ENCODE results near the gene TAF13.
A peak's percentile ranks its signal among the peaks of the same experiment; 100 is the strongest.

Gene TAF13

DNA sequence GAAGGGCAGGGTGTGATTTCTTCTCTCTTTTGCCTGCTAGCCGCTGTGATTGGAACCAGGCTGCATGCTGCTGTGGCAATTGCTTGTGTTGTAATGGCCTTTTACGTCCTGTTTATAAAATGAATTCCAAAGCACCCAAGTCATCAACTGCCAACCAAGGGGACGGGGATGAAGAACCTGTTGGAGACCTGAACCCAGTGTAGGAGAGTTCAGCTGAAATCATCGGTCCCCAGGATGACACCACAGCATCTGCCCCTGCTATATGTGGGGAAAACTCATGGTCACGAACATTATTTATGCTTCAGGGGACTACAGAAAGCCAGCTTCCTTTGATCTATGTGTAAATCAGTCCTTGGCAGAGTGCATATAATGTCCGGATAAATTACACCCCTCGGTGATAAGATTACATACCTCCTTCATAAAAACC, 18.6 kb upstream of the TAF13 start:
- TF ChIP-seq, protein P1, sequence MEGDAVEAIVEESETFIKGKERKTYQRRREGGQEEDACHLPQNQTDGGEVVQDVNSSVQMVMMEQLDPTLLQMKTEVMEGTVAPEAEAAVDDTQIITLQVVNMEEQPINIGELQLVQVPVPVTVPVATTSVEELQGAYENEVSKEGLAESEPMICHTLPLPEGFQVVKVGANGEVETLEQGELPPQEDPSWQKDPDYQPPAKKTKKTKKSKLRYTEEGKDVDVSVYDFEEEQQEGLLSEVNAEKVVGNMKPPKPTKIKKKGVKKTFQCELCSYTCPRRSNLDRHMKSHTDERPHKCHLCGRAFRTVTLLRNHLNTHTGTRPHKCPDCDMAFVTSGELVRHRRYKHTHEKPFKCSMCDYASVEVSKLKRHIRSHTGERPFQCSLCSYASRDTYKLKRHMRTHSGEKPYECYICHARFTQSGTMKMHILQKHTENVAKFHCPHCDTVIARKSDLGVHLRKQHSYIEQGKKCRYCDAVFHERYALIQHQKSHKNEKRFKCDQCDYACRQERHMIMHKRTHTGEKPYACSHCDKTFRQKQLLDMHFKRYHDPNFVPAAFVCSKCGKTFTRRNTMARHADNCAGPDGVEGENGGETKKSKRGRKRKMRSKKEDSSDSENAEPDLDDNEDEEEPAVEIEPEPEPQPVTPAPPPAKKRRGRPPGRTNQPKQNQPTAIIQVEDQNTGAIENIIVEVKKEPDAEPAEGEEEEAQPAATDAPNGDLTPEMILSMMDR (IDR thresholded peaks at IDR 0.05): no peak
- no peak for DNase-seq (ENCODE audit: low spot score)
- no peak overlapping the region for H3K4me3 ChIP-seq
- H3K27ac ChIP-seq: no peak overlapping the region

DNA sequence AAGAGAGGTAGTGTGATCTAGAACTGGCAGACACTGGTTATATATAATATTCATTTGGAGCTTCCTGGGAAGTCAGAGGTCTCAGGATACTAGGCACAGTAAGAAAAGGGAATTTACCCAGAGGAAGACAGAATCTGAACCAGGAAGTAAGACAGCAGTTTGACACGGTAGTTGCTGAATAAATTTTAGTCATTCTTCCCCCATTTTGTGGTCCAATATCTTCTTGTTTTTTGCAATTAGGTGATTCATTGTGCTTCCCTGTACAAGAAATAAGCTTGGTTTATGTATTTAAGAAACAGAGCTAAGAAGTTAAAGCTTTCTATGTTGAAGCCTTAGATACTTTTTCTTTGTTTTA, 16.0 kb upstream of the TAF13 start:
- TF ChIP-seq, protein P1 (IDR thresholded peaks at IDR 0.05): no peak
- peak overlapping the region; percentile 94 to 98 for H3K27ac ChIP-seq
- no peak for DNase-seq (ENCODE audit: low spot score)
- H3K4me3 ChIP-seq: peak overlapping the region; percentile 95

DNA sequence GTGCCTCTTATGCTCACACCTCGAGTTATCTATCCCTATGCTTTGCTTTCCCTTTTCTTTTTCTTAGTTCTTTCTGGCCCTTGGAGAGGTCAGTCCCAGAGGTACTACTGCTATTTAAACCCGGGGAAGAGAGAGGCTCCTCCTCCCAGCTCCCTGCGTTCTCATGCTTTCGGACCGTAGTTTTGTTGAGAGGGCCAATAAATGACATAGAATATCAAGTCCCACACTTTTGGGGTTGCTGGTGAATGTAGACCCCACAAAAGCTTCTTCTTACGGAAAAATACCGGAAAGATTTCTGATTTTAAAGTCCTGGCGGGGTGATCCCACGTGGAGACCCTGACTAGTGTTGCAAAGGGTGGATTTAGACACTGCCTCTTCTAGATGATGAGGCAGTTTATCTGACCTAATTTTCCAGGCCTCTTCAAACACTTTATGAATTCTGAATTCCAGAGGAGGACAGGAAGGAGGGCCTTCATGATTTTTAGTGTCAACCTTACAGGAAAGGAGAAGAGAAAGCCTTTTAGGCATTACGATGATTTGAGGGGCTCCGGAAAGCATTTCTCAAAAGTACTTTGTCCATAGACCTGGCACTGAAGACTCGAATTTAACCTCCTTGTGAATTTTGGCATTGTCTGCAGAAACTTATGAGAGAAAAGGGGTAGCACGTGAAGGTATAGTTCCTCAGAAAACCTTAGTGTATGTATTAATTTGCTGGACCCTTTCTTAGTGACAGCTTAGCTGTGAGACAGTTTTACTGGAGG, 15.5 kb upstream of the TAF13 start:
- peak overlapping the region; percentile 94 to 98 for H3K27ac ChIP-seq
- no peak for DNase-seq (ENCODE audit: low spot score)
- TF ChIP-seq, protein P1 (IDR thresholded peaks at IDR 0.05): no peak
- H3K4me3 ChIP-seq: peak overlapping the region; percentile 95

DNA sequence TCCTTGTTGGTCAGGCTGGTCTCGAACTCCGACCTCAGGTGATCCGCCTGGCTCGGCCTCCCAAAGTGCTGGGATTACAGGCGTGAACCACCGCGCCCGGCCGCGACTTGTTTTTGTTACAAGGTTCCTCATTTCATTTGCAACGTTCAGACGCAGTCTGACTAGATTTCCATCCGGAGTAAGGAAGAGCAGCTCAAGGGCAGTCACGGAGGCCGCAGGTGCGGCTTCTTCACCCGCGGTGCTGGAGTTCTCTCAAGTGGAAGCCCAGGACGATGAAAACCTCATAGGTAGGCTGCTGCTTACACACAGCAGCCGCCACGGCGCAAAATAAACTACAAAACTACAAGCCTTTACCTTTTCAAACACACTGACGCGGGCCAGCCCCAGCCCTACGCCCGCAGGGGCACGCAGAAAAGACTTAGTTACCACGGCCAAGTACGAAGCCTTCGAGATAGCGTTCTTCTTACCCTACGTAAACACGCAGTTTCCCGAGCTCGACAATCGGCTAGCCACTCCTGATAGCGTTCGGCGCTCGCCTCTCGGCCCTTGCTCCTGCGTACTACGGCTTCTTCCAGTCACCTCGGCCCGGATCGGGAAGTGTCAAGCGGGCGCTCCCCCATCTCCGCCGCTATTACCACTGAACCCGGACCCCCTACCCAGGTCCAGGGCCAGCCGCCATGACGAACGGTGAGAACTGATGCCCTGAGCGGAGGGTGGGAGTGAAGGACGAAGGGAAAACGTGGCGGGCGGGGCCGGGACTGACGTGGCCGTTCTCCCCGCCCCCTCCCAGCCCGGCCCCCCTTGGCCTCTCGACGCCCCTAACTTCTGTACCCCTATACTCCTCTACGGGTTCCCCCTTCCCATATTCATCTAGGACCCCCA, 14.6 kb upstream of the TAF13 start, which contains the start of gene TMEM167B:
TSS of gene TMEM167B (plus strand) at position 569 of the 882 bp plus-strand sequence. CDS start at position 678, 109 bp downstream.
- Histone ChIP-seq H3K27ac (peak within 1 kb of the TSS; percentile 94 to 98), H3K4me3 (peak within 1 kb of the TSS; percentile 95)
- peak; percentile 95 for DNase-seq (ENCODE audit: low spot score)
- TF ChIP-seq, protein P1 (IDR thresholded peaks at IDR 0.05): no peak

DNA sequence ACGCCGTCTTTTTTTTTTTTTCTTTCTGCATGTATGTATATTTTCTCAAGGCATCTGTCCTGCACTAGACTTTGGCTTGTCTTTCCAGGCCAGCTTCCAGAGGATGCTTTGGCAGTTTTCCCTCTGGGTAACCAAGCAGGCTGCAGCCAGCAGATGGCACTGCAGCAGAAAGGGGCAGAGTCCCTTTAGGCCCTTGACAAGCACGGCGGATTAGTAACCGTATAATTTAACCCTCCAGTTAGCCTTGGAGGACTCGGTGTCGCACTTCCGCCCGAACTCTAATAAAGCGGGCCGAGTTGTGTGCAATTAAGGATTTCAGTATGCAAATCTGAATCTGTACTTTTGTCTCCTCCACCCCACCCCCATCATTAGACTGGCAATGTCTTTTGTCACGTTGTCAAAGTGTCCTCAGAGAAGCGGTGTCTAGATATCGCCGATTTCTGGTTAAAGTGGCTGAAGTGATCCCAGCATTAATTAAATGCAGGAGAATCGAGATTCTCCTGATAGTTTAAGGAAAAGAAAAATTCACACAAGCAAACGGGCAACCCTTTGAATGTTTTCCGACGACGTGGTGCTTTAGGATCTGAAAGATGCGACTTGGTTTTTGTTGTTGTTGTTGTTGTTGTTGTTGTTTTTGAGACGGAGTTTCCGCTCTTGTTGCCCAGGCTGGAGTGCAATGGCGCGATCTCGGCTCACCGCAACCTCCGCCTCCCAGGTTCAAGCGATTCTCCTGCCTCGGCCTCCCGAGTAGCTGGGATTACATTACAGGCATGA, 13.6 kb upstream of the TAF13 start:
- Histone ChIP-seq H3K4me3 (peak overlapping the region; percentile 95), H3K27ac (peak overlapping the region in 1 of 2 donors; percentile 98)
- TF ChIP-seq, protein P1 (IDR thresholded peaks at IDR 0.05): no peak
- no peak for DNase-seq (ENCODE audit: low spot score)

DNA sequence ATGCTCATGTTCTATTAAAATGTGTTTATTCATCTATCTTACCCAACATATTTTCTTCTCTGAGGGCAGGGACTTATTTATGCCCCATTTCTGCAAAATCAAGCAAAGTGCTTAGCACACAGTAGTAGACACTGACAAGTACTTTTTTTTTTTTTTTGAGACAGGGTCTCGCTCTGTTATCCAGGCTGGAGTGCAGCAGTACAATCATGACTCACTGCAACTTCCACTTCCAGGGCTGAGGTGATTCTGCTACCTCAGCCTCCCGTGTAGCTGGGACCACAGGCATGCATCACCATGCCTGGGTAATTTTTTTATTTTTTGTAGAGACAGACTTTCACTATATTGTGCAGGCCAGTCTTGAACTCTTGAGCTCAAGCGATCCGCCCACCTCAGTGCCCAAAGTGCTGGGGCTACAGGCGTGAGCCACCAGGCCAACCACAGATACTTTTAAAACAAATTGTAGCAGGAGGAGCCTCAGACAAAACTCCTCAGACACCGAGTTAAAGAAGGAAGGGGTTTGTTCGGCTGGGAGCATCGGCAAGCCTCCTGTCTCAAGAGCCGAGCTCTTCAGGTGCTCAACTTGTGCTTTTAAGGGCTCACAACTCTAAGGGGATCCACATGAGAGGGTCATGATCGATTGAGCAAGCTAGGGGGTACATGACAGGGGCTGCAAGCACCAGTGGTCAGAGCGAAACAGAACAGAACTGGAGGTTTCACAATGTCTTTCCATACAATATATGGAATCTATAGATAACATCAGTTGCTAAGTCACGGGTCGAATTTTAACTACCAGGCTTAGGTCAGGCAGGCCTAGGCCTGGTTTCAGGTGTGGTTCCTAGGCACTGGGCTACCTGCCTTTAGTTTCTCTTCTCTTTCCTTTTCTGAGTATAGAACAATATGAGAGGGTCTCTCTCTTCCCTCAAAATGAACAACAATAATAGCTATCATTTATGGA, 9.0 kb upstream of the TAF13 start:
- no peak for DNase-seq (ENCODE audit: low spot score)
- no peak overlapping the region for H3K27ac ChIP-seq
- no peak overlapping the region for H3K4me3 ChIP-seq
- TF ChIP-seq, protein P1 (IDR thresholded peaks at IDR 0.05): no peak
